SK-N-SH treated with all-trans-retinoic acid at 6 μM for 48 hours (cell line): ENCODE measurements around the gene CGB3.
"Not testable (repeated sequence)": the region's sequence is repeated elsewhere in the genome, so short reads cannot be mapped to it uniquely, and the experiment has no call there.

Experiments
- ARNTL ChIP-seq: fragments of 450-650 bp; formaldehyde crosslinking; IDR thresholded peaks from 2 replicates; pipeline ENCODE4 v1.5.0; 2020; ENCODE audit warnings: low read depth, mild to moderate bottlenecking, moderate library complexity, borderline replicate concordance
- ISL1 ChIP-seq: fragments of 250-450 bp; sonication (Bioruptor Pico); IDR thresholded peaks from 2 replicates; pipeline ENCODE4 v2.1.2; 2022; ENCODE audit warnings: mild to moderate bottlenecking, moderate library complexity
- SNAI2 ChIP-seq: fragments of 250-450 bp; sonication (Bioruptor Pico); IDR thresholded peaks from 2 replicates; pipeline ENCODE4 v1.5.0; 2020; ENCODE audit warnings: mild to moderate bottlenecking, moderate library complexity
- ZFP30 ChIP-seq: fragments of 450-650 bp; formaldehyde crosslinking; IDR thresholded peaks from 2 replicates; pipeline ENCODE4 v1.5.0; 2022; ENCODE audit warnings: mild to moderate bottlenecking, moderate library complexity
- ZNF8 ChIP-seq: fragments of 450-650 bp; formaldehyde crosslinking; IDR thresholded peaks from 2 replicates; pipeline ENCODE4 v1.5.0; 2020; ENCODE audit warnings: mild to moderate bottlenecking, moderate library complexity

DNA sequence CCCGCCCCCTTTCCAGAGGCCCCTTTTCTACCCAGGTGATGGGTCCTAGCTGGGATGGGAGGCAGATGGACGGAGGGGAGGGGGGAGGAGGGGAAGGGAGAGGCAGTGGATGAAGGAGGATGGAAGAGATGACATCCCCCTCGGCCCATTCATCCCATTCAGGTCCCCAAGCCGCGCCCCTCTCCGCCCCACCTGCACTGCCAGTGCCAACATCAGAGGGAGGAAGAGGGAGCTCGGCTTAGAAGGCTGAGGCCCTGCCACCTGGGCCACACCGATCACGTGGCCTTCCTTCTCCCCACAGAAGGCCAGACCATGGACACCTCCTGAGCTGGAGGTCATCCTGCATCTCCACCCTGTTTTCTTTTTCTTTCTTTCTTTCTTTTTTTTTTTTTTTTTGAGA is 4.6 kb upstream of the CGB3 start:
- not testable (repeated sequence) for TF ChIP-seq SNAI2 (CRISPR knock-in tag); ISL1; ZFP30 (CRISPR knock-in tag); ZNF8; ARNTL (CRISPR knock-in tag)
